WTC11 (cell line): ENCODE data around the gene PYHIN1. TPM values are rescaled to one million over a fixed set of nuclear protein-coding genes. Genes with fewer than 3 reads are reported as not detected.

Experiments used
- ATAC-seq: fragments of 200-7000 bp; cut with Tn5 transposase; 2 replicates; pipeline ENCODE4 v1.10.0; 2021; ENCODE audit warnings: mild to moderate bottlenecking, moderate library complexity
- CTCF ChIA-PET: fragments of 300-600 bp; sonication (Branson Sonifier 250); formaldehyde crosslinking; loops from one replicate; lab custom pipeline; 2021; ENCODE audit warnings: antibody characterized with exemption; lab: Charles Lee
- POLR2A ChIA-PET: fragments of 350-600 bp; sonication (Branson Sonifier 250); formaldehyde crosslinking; loops from one replicate; lab custom pipeline; 2021; ENCODE audit warnings: antibody characterized with exemption; lab: Charles Lee
- DNase-seq: peaks from one replicate; pipeline ENCODE4 v3.0.0; 2021; ENCODE audit warnings: low spot score
- H3K27ac Mint-ChIP-seq: 2 replicates; pipeline ENCODE4 v1.8.0; 2021; ENCODE audit warnings: mixed read lengths
- H3K27me3 Mint-ChIP-seq: 2 replicates; pipeline ENCODE4 v1.8.0; 2021; ENCODE audit warnings: low read depth, mild to moderate bottlenecking, moderate library complexity, mixed read lengths
- H3K36me3 Mint-ChIP-seq: 2 replicates; pipeline ENCODE4 v1.8.0; 2021; ENCODE audit warnings: mixed read lengths
- H3K4me1 Mint-ChIP-seq: 2 replicates; pipeline ENCODE4 v1.8.0; 2022; ENCODE audit warnings: mixed read lengths
- H3K4me3 Mint-ChIP-seq: 2 replicates; pipeline ENCODE4 v1.8.0; 2021; ENCODE audit warnings: mild to moderate bottlenecking, moderate library complexity, mixed read lengths
- H3K9me3 Mint-ChIP-seq: 2 replicates; pipeline ENCODE4 v1.8.0; 2021; ENCODE audit warnings: mixed read lengths
- ARID4B ChIP-seq: sonication (generic); formaldehyde crosslinking; IDR thresholded peaks from 2 replicates; pipeline ENCODE4 v1.8.0; 2023; ENCODE audit warnings: missing genetic modification reagents, mild to moderate bottlenecking, borderline replicate concordance
- ATF3 ChIP-seq: sonication (generic); formaldehyde crosslinking; conservative IDR thresholded peaks from 2 replicates; pipeline ENCODE4 v1.8.1; 2022; ENCODE audit warnings: mild to moderate bottlenecking, missing genetic modification reagents
- CBFB ChIP-seq: sonication (generic); formaldehyde crosslinking; IDR thresholded peaks from 2 replicates; pipeline ENCODE4 v1.8.1; 2022; ENCODE audit warnings: mild to moderate bottlenecking, low read depth, missing genetic modification reagents
- CREB1 ChIP-seq: sonication (generic); formaldehyde crosslinking; IDR thresholded peaks from 2 replicates; pipeline ENCODE4 v1.8.0; 2023; ENCODE audit warnings: mild to moderate bottlenecking, missing genetic modification reagents
- E2F5 ChIP-seq: sonication (generic); formaldehyde crosslinking; IDR thresholded peaks from 2 replicates; pipeline ENCODE4 v1.8.1; 2022; ENCODE audit warnings: mild to moderate bottlenecking, moderate library complexity, missing genetic modification reagents
- ETV6 ChIP-seq: sonication (generic); formaldehyde crosslinking; IDR thresholded peaks from 2 replicates; pipeline ENCODE4 v1.8.1; 2022; ENCODE audit warnings: mild to moderate bottlenecking, missing genetic modification reagents
- FOXJ3 ChIP-seq: sonication (generic); formaldehyde crosslinking; IDR thresholded peaks from 2 replicates; pipeline ENCODE4 v1.9.0; 2021; ENCODE audit warnings: missing genetic modification reagents, mild to moderate bottlenecking, borderline replicate concordance
- FOXK1 ChIP-seq: sonication (generic); formaldehyde crosslinking; IDR thresholded peaks from 2 replicates; pipeline ENCODE4 v1.8.0; 2022; ENCODE audit warnings: mild to moderate bottlenecking, moderate library complexity, missing genetic modification reagents
- GABPB1 ChIP-seq: sonication (generic); formaldehyde crosslinking; IDR thresholded peaks from 2 replicates; pipeline ENCODE4 v1.8.1; 2023; ENCODE audit warnings: mild to moderate bottlenecking, missing genetic modification reagents
- HMGXB4 ChIP-seq: sonication (generic); formaldehyde crosslinking; IDR thresholded peaks from 2 replicates; pipeline ENCODE4 v1.8.1; 2023; ENCODE audit warnings: mild to moderate bottlenecking, moderate library complexity, missing genetic modification reagents
- IRF1 ChIP-seq: sonication (generic); formaldehyde crosslinking; IDR thresholded peaks from 2 replicates; pipeline ENCODE4 v1.8.0; 2023; ENCODE audit warnings: missing genetic modification reagents
- NFE2L1 ChIP-seq: sonication (generic); formaldehyde crosslinking; IDR thresholded peaks from 2 replicates; pipeline ENCODE4 v1.8.1; 2023; ENCODE audit warnings: missing genetic modification reagents
- OVOL2 ChIP-seq: fragments of 250-450 bp; sonication (Bioruptor Pico); IDR thresholded peaks from 2 replicates; pipeline ENCODE4 v1.9.0; 2021; ENCODE audit warnings: mild to moderate bottlenecking, borderline replicate concordance
- PREB ChIP-seq: sonication (generic); formaldehyde crosslinking; IDR thresholded peaks from 2 replicates; pipeline ENCODE4 v1.8.1; 2022; ENCODE audit warnings: mild to moderate bottlenecking, missing genetic modification reagents, moderate library complexity, borderline replicate concordance
- RELA ChIP-seq: sonication (generic); formaldehyde crosslinking; IDR thresholded peaks from 2 replicates; pipeline ENCODE4 v1.8.1; 2022; ENCODE audit warnings: missing genetic modification reagents, mild to moderate bottlenecking, borderline replicate concordance
- RORB ChIP-seq: fragments of 250-450 bp; sonication (Bioruptor Pico); IDR thresholded peaks from 2 replicates; pipeline ENCODE4 v1.9.0; 2021; ENCODE audit warnings: mild to moderate bottlenecking
- SMAD3 ChIP-seq: sonication (generic); formaldehyde crosslinking; IDR thresholded peaks from 2 replicates; pipeline ENCODE4 v1.8.0; 2022; ENCODE audit warnings: missing genetic modification reagents, mild to moderate bottlenecking, borderline replicate concordance
- TEAD1 ChIP-seq: sonication (generic); formaldehyde crosslinking; IDR thresholded peaks from 2 replicates; pipeline ENCODE4 v1.8.0; 2022; ENCODE audit warnings: mild to moderate bottlenecking, missing genetic modification reagents
- TEAD4 ChIP-seq: sonication (generic); formaldehyde crosslinking; IDR thresholded peaks from 2 replicates; pipeline ENCODE4 v1.8.0; 2022; ENCODE audit warnings: mild to moderate bottlenecking, missing genetic modification reagents
- ZNF138 ChIP-seq: sonication (generic); formaldehyde crosslinking; conservative IDR thresholded peaks from 2 replicates; pipeline ENCODE4 v1.8.1; 2022; ENCODE audit warnings: mild to moderate bottlenecking, moderate library complexity, missing genetic modification reagents
- ZNF219 ChIP-seq: sonication (generic); formaldehyde crosslinking; IDR thresholded peaks from 2 replicates; pipeline ENCODE4 v1.8.0; 2023; ENCODE audit warnings: missing genetic modification reagents, mild to moderate bottlenecking, borderline replicate concordance
- ZNF396 ChIP-seq: fragments of 250-450 bp; sonication (Bioruptor Pico); IDR thresholded peaks from 2 replicates; pipeline ENCODE4 v1.8.0; 2021; ENCODE audit warnings: mild to moderate bottlenecking, moderate library complexity, borderline replicate concordance
- ZSCAN18 ChIP-seq: fragments of 250-450 bp; sonication (Bioruptor Pico); IDR thresholded peaks from 2 replicates; pipeline ENCODE4 v2.1.2; 2022; ENCODE audit warnings: mild to moderate bottlenecking, moderate library complexity
- total RNA-seq: library from RNA; stranded (reverse); gene quantifications from 3 replicates; pipeline ENCODE4 v1.2.3, GENCODE V29; 2021

PYHIN1 gene
- total RNA-seq, 1 experiment from 2014 or later = not detected

GRCh38 chr1:158969166-158969565 lies 37.8 kb downstream of the PYHIN1 start:
- H3K27me3 Mint-ChIP-seq = no peaks in the 10 kb centered on the region; the same call in 1 of the 2 replicates
- ATAC-seq (no peak), DNase-seq (no peak)
- no peak for TF ChIP-seq IRF1 (CRISPR knock-in tag)
- TF ChIP-seq RELA = no peak
- TF ChIP-seq ZSCAN18 = no peak
- no peak for TF ChIP-seq NFE2L1 (CRISPR knock-in tag)
- no peak for TF ChIP-seq OVOL2 (CRISPR knock-in tag)
- no peak for TF ChIP-seq TEAD4 (CRISPR knock-in tag)
- TF ChIP-seq E2F5 (CRISPR knock-in tag) = no peak
- peaks cover 8% of the 10 kb centered on the region for H3K9me3 Mint-ChIP-seq
- H3K4me1 Mint-ChIP-seq = no peaks in the 10 kb centered on the region
- H3K27ac Mint-ChIP-seq = no peak overlapping the region
- no peak overlapping the region for H3K4me3 Mint-ChIP-seq
- no peaks in the 10 kb centered on the region for H3K36me3 Mint-ChIP-seq
- CTCF ChIA-PET = no interaction called here
- POLR2A ChIA-PET = no interaction called here

- H3K36me3 Mint-ChIP-seq = no peaks in the 10 kb centered on the region
- no peak overlapping the region for H3K27ac Mint-ChIP-seq
- no peaks in the 10 kb centered on the region for H3K4me1 Mint-ChIP-seq
- ATAC-seq (no peak), DNase-seq (no peak)
- H3K27me3 Mint-ChIP-seq = no peaks in the 10 kb centered on the region; the same call in 1 of the 2 replicates
- H3K4me3 Mint-ChIP-seq = no peak overlapping the region
- H3K9me3 Mint-ChIP-seq = peaks cover 8% of the 10 kb centered on the region
- ChIA-PET CTCF (no interaction called here), POLR2A (no interaction called here)
- TF ChIP-seq CREB1 (CRISPR knock-in tag) = no peak
- TF ChIP-seq RORB = no peak
- TF ChIP-seq CBFB (CRISPR knock-in tag) = no peak
- TF ChIP-seq ATF3 (CRISPR knock-in tag) = no peak
- TF ChIP-seq ZNF138 (CRISPR knock-in tag) = no peak
- no peak for TF ChIP-seq ARID4B (CRISPR knock-in tag)
- no peak for TF ChIP-seq HMGXB4 (CRISPR knock-in tag)
- no peak for TF ChIP-seq FOXK1 (CRISPR knock-in tag)
- no peak for TF ChIP-seq ZNF219
- no peak for TF ChIP-seq GABPB1 (CRISPR knock-in tag)
- TF ChIP-seq PREB (CRISPR knock-in tag) = no peak
- TF ChIP-seq FOXJ3 (CRISPR knock-in tag) = no peak
- TF ChIP-seq ETV6 = no peak
- no peak for TF ChIP-seq TEAD1 (CRISPR knock-in tag)
- TF ChIP-seq ZNF396 = no peak
- TF ChIP-seq SMAD3 = no peak
- TF ChIP-seq, all 79 proteins: peak for 0
Measured at GRCh38 chr1:158969855-158970254, 38.5 kb downstream of the PYHIN1 start.
